OCI-M1 (cell line): ENCODE results near the gene VRK1.
A peak's percentile ranks its signal among the peaks of the same experiment; 100 is the strongest.
"Not testable (repeated sequence)": the region's sequence is repeated elsewhere in the genome, so short reads cannot be mapped to it uniquely, and the experiment has no call there.

Source experiments
- DNase-seq: peaks from one replicate; lab custom pipeline; 2025; lab: John Stamatoyannopoulos, UW

VRK1 gene, protein sequence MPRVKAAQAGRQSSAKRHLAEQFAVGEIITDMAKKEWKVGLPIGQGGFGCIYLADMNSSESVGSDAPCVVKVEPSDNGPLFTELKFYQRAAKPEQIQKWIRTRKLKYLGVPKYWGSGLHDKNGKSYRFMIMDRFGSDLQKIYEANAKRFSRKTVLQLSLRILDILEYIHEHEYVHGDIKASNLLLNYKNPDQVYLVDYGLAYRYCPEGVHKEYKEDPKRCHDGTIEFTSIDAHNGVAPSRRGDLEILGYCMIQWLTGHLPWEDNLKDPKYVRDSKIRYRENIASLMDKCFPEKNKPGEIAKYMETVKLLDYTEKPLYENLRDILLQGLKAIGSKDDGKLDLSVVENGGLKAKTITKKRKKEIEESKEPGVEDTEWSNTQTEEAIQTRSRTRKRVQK

DNA sequence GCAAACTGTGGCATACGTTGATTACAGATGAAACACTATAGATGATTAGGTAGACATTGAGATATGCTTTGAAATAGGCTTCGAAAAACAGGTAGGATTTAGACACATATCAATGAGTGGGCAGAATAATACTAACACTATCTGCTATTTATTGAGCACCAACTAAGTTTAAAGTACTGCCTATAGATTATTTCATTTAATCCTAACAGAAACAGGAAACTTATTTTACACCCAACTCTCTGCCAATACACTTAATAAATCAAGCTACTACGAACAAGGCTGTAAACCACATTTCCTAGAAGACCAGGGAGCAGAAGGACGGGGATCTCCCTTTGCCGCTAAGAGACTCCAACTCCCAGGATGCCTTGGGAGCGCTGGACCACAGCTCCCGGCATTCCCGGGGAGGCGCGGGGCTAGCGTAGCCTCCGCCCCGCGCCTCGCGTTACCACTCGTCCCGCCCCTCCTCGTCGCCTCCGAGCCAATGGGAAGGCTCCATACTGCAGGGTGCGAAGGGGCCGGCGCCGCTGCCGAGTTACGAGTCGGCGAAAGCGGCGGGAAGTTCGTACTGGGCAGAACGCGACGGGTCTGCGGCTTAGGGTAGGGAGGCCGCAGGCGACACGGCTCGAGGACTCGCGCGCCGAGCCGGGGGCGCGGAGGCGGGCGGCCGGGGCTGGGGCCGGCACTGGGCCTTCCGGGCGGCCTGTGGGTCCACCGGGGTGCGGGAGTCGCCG lies at the start of gene VRK1:
TSS of gene VRK1 (plus strand) at position 532 of the 731 bp plus-strand sequence. CDS start 36,090 bp downstream, outside the sequence.
- peak; percentile 95 for DNase-seq

DNA sequence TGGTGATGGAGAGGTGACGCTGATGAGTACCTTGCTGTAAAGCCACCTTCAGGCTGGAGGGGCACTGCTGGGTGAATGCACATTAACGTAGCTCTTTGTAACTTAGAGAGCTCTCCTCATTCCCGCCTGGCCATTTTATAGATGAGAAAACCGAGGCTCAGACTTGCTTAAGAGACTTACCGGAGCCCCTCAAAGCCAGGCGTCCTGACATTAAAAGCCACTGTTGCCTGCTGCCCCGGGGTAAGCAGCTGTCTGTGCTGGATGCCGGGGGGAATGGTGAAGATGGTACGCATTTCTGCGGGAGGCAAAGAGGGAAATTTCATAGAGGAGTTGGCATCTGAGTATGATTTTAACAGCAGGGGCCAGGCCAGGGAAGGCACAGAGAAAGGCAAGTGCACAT lies 49.6 kb upstream of the VRK1 start:
- no peak for DNase-seq

DNA sequence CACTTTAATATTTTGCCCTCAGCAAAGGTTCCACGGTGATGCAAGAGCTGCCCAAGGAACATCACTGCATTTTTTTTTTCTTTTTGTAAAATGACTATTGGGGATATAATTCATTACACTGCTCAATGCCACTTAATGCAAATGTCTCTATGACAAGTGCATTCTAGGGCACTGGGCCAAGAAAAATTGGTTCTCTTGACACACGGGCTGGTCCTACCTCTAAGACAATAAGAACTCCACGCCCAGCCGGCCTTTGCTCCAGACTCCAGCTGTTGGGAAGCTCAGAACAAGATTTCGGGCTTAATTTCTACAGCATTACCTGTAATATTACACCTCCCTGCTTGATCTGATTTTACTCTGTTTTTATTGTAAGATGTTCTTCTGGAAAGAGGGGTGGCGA lies 48.8 kb upstream of the VRK1 start:
- no peak for DNase-seq

DNA sequence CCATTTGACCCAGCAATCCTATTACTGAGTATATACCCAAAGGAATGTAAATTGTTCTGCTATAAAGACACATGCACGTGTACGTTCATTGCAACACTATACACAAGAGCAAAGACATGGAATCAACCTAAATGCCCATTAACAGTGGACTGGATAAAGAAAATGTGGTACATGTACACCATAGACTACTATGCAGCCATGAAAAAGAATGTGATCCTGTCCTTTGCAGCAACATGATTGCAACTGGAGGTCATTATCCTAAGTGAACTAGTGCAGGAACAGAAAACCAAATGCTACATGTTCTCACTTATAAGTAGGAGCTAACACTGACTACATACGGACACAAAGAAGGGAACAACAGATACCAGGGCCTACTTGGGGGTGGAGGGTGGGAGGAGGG lies 45.7 kb upstream of the VRK1 start:
- no peak for DNase-seq

DNA sequence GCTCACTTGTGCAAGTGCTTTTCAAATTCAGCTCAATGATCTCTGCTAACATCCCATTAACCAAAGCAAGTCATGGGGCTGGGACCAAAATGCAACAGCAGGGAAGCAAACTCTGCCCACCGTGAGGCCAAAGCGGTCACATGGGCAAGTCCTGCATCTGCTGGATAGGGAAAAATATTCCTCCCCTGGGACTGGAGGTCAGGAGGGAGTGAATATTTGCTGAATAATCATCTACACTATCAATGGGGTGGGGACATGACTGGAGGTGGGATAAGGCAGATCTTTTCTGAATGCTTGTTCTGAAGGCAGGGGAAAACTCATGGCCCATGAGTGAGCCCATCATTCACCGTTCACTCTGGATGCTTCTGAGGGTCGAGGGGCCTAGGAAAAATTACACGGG lies 45.1 kb upstream of the VRK1 start:
- DNase-seq = no peak

DNA sequence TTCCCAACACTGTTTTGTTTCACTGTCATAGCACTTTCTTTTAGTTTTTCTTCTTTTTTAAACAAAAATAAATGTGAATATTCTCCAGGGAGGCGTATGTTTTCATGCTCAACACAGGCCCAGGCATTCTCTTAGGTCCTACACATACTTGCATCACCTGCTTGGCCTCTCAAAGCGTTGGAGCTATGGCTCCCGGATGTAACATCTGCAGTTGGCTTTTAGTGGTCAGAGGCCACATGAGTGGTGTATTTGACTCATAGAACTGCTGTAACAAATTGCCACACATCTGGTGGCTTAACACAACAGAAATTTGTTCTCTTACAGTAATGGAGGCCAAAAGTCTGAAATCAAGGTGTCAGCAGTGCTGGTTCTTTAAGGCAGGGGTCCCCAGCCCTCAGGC lies 44.6 kb upstream of the VRK1 start:
- no peak for DNase-seq

DNA sequence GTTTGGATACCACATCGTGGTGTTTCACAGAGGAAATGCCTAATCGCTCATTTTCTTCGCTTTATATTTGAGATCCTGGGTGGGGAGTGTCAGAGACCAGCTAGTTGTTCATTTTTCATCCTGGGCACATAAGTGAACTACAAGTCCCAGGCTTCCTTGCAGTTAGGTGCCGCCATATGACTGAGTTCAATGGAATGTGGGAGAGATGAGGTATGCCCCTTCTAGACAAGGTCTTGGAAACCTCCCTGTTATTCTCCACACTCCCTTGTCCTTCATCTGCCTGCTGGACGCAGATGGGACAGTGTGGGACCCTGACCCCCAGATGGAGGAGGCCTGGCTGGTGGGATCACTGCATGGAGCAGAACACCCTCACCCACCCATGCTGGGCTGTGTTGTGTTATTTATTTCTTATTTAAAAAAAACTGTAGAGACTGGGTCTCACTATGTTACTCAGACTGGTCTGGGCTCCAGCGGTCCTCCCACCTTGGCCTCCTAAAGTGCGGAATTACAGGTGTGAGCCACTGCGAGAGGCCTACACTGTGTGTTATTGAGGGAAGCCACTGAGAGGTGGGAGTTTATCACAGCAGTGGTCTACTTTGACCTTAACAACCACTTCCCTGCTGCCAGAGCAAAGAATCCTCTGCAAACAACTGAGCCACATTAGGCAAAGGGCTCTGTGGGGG lies 42.9 kb upstream of the VRK1 start:
- no peak for DNase-seq

DNA sequence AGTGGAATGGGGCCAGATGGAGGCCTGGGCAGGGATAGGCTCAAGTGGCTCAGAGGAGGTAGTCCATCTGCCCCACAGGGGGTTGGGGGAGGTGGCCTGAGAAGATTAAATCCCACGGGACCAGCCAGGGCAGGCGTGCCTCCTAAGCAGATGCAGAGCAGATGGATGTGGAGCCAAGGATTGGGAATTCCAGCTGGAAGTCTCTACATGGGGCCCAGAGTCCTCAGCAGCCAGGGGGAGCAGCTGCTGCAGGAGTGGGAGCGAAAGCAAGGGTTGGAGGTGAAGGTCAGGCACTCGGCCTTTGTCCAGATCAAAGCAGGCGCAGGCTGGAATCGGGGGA lies 42.4 kb upstream of the VRK1 start:
- DNase-seq = no peak

DNA sequence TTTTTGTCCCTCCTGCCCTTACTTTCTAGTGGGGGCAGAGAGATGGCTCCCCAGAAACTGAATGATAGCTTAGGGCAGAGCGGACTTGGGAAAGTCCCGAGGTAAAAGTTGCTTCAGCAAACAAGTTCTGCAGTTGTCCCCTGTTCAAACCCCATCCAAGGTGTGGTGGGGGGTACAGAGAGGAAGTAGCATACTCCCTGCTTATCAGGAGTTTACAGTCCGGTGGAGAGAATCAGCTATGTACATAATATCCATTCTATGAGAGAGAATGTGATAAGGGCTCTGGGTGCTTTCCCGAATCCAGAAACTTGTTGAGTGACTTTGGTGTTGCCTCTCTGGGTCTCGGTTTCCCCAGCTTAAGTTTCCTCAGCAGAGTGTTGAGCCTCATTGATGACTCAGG lies 40.4 kb upstream of the VRK1 start:
- peak; percentile 40 for DNase-seq

DNA sequence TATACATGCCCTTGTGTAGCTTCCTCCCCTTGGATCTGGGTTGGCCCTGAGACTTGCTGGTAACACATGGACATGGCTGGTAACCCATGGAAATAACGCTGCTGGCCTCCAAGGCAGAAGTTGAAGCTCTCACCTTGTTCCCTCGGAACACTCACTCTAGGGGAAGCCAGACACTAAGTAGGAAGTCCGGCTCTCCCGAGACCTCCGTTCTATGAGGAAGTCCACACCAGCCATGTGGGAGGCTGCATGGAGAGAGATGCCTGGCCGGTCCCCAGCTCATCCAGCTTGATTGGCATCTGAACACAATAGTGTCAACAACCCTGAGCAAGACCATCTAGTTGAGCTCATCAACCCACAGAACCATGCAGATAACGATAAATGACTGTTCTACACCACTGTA lies 39.7 kb upstream of the VRK1 start:
- DNase-seq = no peak

DNA sequence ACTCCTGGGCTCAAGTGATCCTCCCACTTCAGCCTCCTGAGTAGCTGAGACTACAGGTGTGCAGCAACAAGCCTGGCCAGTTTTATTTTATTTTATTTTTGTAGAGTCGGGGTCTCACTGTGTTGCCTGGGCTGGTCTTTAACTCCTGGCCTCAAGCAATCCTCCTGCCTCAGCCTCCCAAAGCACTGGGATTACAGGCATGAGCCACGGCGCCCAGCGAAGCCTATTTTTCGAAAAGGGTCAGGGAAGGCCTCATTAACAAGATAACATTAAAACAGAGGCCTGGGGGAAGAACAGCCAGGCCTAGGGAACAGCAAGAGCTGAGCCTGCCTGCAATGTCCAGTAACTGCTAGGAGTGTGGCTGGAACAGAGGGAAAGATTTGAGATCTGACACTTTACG lies 36.1 kb upstream of the VRK1 start:
- DNase-seq = no peak

DNA sequence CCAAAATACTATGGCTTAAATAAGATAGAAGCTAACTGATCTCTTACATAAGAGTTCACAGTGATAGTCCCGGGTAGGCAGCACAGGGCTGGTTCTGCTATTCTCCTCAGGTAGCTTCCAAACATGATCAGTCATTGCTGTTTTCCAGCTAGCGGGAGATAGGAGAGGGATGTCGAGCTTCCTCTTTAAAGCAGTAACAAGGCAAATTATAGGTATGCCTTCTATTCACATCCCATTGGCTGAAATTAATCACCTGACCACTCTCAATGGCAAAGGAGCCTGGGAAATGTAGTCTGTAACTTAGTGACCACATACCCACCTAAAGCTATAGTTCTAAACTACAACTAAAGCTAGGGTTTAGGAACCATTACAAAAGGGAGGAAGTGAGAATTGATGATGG lies 34.5 kb upstream of the VRK1 start:
- peak; percentile 84 for DNase-seq

DNA sequence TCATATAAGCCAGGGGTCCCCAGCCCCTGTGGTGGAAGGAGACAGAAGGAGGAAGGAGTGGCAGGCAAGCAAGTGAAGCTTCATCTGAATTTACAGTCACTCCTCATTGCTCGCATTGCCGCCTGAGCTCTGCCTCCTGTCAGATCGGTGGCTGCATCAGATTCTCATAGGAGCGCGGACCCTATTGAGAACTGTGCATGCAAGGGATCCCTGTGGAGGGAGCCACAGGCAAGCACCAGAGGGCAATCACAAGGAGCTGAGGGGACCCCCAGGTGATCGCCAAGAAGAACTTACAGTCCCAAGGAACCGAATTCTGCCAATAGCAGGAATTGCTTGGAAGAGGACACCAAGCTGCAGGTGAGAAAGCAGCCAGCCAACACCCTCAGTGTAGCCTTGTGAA lies 33.2 kb upstream of the VRK1 start:
- DNase-seq = no peak

DNA sequence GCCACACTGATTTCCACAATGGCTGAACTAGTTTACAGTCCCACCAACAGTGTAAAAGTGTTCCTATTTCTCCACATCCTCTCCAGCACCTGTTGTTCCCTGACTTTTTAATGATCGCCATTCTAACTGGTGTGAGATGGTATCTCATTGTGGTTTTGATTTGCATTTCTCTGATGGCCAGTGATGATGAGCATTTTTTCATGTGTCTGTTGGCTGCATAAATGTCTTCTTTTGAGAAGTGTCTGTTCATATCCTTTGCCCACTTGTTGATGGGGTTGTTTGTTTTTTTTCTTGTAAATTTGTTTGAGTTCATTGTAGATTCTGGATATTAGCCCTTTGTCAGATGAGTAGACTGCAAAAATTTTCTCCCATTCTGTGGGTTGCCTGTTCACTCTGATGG lies 32.0 kb upstream of the VRK1 start:
- DNase-seq = not testable (repeated sequence)

DNA sequence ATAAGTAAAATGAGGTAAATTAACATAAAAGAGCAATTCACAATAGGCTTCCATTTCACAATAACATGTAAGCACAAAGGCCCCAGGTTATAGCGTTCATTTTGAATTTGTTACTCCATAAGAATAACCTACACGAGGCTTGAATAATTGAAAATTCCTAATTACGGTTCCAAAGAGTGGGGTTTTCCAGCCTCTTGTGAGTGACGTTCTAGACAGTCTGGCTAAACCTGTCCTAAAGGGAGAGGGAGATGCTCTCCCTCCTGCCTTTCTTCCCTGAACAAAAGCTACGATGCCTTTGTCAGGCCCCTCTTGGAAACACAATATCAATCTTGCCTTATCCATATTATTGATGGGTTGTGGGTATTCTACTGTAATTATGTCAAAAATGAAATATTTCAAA lies 24.3 kb upstream of the VRK1 start:
- no peak for DNase-seq

DNA sequence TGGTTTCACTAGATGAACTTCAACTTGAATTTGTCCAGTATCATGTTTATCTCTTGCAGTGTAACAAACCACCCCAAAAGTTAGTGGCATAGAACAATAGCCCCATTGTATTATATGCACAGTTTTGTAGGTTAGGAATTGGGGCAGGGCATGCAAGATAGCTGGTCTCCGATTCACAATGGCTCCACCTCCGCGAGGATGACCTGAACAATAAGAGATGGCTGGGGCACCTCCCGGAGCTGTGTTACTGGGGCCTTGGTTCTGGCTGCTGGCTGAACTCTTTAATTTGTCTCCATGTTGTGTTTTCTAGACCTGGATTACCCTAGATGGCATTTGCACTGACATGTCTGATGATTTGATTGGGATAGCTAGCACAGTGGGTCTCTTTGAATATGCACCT lies 20.4 kb upstream of the VRK1 start:
- DNase-seq = no peak

DNA sequence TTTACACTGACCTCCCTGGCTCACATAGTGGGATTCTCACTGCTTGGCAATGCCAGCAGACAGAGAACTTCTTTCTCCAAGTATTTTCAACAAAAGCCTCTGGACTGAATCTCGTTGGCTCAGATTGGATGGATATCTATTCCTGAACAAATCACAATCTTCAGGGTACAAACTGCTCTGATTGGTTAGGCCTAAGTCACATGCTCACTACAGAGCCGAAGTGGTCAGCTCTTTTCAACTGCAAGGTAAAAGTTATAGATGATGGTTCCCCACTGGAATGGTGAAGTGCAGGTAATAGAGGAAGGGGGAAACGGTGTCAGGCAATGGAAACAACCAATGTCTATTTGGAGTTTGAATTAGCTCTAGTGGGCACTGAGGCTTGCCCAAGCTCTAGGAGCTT lies 16.7 kb upstream of the VRK1 start:
- no peak for DNase-seq

DNA sequence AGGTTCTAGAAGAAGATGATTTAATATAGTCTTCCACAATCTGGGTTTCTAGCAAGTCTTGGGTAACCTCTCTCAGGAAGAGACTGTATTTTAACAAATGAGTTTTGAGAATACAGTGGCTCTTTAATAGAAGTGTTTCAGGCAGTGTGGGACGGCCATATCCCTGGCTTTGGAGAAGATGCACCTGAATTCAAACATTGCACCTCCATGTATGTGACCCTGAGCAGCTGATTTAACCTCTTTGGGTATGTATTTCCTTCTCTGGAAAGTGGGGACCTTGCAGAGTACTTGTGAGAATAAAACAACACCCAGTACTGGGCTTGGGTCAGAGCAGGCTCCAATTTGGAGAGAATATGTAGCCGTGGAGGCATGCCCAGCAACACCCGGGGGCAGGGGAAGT lies 15.8 kb upstream of the VRK1 start:
- no peak for DNase-seq

DNA sequence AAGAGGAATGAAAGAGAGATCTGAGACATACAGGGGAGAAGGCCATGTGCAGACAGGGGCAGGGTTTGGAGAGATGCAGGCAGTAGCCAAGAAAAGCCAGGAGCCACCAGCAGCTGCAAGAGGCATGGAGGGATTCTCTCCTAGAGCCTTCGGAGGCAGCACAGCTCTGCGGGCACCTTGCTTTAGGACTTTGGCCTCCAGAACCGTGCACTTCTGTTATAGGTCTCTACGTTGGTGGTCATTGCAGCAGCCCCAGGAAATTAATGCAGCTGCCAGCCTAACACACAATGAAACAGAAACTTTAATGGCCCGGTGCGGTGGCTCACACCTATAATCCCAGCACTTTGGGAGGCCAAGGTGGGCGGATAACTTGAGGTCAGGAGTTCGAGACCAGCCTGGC lies 14.7 kb upstream of the VRK1 start:
- DNase-seq = no peak

DNA sequence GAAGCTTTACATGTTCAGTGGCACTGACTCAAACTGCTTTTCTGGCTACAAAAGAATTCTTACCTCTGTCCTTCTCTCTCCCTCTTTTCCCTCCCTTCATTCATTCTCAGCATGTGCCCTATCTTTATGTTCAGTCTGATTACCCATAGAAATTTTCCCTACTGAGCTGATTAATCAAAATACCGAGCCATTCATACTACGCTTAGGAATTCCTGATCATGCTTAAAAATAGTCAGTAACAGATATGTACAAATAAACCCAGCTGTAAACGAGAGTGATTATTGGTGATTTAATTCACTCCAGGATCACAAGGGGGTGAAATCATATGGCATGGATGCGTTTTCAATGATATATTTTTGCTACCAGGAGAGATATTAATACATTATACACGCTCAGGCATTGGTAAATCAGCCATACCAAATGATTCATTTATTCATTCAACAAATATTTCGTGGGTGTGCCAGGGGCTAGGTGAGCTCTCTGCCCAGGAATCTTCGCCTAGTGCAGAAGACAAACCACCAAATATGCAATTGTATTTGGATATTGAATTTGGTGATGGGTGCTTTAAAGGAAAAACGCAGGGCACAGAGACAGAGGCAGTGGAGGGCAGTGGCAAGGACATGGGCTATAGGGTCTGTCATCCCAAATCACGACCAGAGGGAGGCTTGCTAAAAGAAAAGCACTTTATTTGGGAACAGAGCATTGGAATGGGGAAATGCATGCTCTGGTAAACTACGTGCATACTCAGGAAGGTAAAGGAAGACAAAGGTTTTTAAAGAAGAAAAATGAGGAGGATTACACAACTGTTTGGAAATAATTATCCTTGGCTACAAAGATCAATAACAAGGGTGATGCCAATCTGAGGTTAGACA lies 13.9 kb upstream of the VRK1 start:
- DNase-seq = no peak

DNA sequence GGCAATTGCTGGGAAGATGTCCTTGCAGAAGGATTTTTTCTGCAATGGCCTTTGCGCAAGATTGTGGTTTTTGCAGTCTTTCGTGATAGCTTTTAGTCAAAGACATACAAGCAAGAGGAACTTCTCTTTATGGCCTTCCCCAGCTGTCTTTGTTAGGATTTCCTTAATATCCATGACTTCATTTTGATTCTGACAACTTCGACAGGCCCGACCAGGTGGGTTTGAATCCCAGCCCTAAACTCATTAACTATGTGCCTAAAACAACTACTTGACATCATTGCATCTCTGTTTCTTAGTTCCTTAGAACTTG lies 13.3 kb upstream of the VRK1 start:
- peak; percentile 58 for DNase-seq

DNA sequence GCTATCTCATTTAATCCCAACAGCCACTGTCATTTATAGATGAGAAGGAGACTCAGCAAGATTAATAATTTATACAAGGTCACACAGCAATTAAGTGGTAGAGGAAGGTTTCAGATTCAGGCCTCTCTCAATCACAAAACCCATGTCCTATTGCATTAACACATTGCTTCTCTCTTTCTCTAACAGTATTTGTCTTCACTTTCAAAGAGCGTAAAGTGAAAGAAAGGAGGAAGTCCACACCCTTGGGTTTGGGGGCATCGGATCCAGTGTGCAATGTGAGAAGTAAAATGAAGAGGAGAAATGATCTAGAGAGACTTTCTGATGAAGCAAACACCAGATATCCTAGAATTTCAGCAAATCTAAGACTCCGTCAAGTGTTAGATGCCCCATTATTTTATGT lies 7.0 kb upstream of the VRK1 start:
- no peak for DNase-seq
